ENCODE results near the gene LYL1. TPM values are rescaled to one million over a fixed set of nuclear protein-coding genes. Genes with fewer than 3 reads are reported as not detected.

LYL1 gene
- total and polyA plus RNA-seq, 4 donors: 0.35 to 69.7 (median 2.3) TPM

GRCh38 chr19:13082192-13083007 is 20.3 kb downstream of the LYL1 start:
- peaks cover 0 to 6% (median 0%) of the 10 kb centered on the region in 4 donors for H3K36me3 ChIP-seq (ENCODE audit: control insufficient read depth in 4 of 4, insufficient read depth in 3 of 4, low read depth in 1 of 4, low read length in 3 of 4)
- no peaks in the 10 kb centered on the region for H3K27me3 ChIP-seq (ENCODE audit: control insufficient read depth in 4 of 4, insufficient read depth in 4 of 4, low read length in 3 of 4)
- TF ChIP-seq ZBTB33 (IDR thresholded peaks at IDR 0.05) (no peak), HNF4A (conservative IDR thresholded peaks at IDR 0.05) (peak in 1 of 2 donors; percentile 42), TAF1 (conservative IDR thresholded peaks at IDR 0.05) (no peak), JUND (IDR thresholded peaks at IDR 0.05) (no peak), FOXA1 (IDR thresholded peaks at IDR 0.05) (no peak), NR2F2 (IDR thresholded peaks at IDR 0.05) (no peak), EGR1 (IDR thresholded peaks at IDR 0.05; ENCODE audit: low read depth in 2 of 2) (no peak), YY1 (IDR thresholded peaks at IDR 0.05) (peak; percentile 39), FOXA2 (IDR thresholded peaks at IDR 0.05) (peak; percentile 66), RAD21 (IDR thresholded peaks at IDR 0.05) (peak in 1 of 2 donors; percentile 32), REST (IDR thresholded peaks at IDR 0.05) (peak; percentile 41), ATF3 (IDR thresholded peaks at IDR 0.05) (no peak), SP1 (IDR thresholded peaks at IDR 0.05) (peak; percentile 65), HNF4G (IDR thresholded peaks at IDR 0.05) (no peak)
- peaks cover 0 to 31% (median 23%) of the 10 kb centered on the region in 4 donors for H3K4me1 ChIP-seq (ENCODE audit: control insufficient read depth in 4 of 4, insufficient read depth in 4 of 4, low read length in 3 of 4)
- H3K4me3 ChIP-seq (ENCODE audit: low read depth in 1 of 3, low read length in 3 of 3): no peak overlapping the region
- peak overlapping the region in 1 of 2 donors; percentile 8 for H3K9ac ChIP-seq (ENCODE audit: low read depth in 1 of 2, low read length in 2 of 2)
- DNase-seq (ENCODE audit: low spot score): no peak
- WGBS: 30% methylated on average over 14 of the region's 14 CpGs
- H3K9me3 ChIP-seq (ENCODE audit: control insufficient read depth in 4 of 4, low read length in 3 of 4): no peaks in the 10 kb centered on the region
- peak overlapping the region; percentile 40 to 77 for H3K27ac ChIP-seq (ENCODE audit: low read depth in 1 of 2, low read length in 2 of 2)

GRCh38 chr19:13079542-13079986 is 23.1 kb downstream of the LYL1 start:
- Histone ChIP-seq H3K4me1 (ENCODE audit: control insufficient read depth in 4 of 4, insufficient read depth in 4 of 4, low read length in 3 of 4) (peaks cover 0 to 30% (median 21%) of the 10 kb centered on the region in 4 donors), H3K9ac (ENCODE audit: low read depth in 1 of 2, low read length in 2 of 2) (no peak overlapping the region), H3K4me3 (ENCODE audit: low read depth in 1 of 3, low read length in 3 of 3) (no peak overlapping the region), H3K9me3 (ENCODE audit: control insufficient read depth in 4 of 4, low read length in 3 of 4) (no peaks in the 10 kb centered on the region), H3K27ac (ENCODE audit: low read depth in 1 of 2, low read length in 2 of 2) (no peak overlapping the region), H3K27me3 (ENCODE audit: control insufficient read depth in 4 of 4, insufficient read depth in 4 of 4, low read length in 3 of 4) (no peaks in the 10 kb centered on the region), H3K36me3 (ENCODE audit: control insufficient read depth in 4 of 4, insufficient read depth in 3 of 4, low read depth in 1 of 4, low read length in 3 of 4) (peaks cover 0 to 21% (median 2%) of the 10 kb centered on the region in 4 donors)
- peak; percentile 81 for DNase-seq (ENCODE audit: low spot score)
- WGBS: 73% methylated on average over 16 of the region's 16 CpGs
- no peak for TF ChIP-seq CTCF (IDR thresholded peaks at IDR 0.05; ENCODE audit: low read depth, low read length, missing input control)
- TF ChIP-seq ATF3 (IDR thresholded peaks at IDR 0.05): no peak
- no peak for TF ChIP-seq RXRA (IDR thresholded peaks at IDR 0.05)
- no peak for TF ChIP-seq NR2F2 (IDR thresholded peaks at IDR 0.05)
- TF ChIP-seq RAD21 (IDR thresholded peaks at IDR 0.05): no peak
- TF ChIP-seq GABPA (IDR thresholded peaks at IDR 0.05 in 1 of 2, conservative IDR thresholded peaks at IDR 0.05 in 1 of 2): no peak
- TF ChIP-seq MAX (IDR thresholded peaks at IDR 0.05): no peak
- no peak for TF ChIP-seq EGR1 (IDR thresholded peaks at IDR 0.05; ENCODE audit: low read depth in 2 of 2)
- no peak for TF ChIP-seq HNF4A (conservative IDR thresholded peaks at IDR 0.05)
- no peak for TF ChIP-seq HNF4G (IDR thresholded peaks at IDR 0.05)
- TF ChIP-seq FOXA2 (IDR thresholded peaks at IDR 0.05): no peak
